Vagina (tissue), 2 donors: ENCODE data around the gene IL6R.

Source experiments
- POLR2AphosphoS5 ChIP-seq, 2 donors: sonication (generic); formaldehyde crosslinking; IDR thresholded peaks; one replicate each; pipeline ENCODE4 v1.9.0; 2017; ENCODE audit warnings: antibody characterized with exemption in 2 of 2, mild to moderate bottlenecking in 2 of 2, low read depth in 1 of 2; ENCODE audit not compliant: insufficient read depth in 1 of 2
- TF ChIP-seq, protein P1 (sequence below), 3 experiments: fragments of 450-650 bp in 2 of 3; fragments of 200-600 bp in 1 of 3; sonication (generic) in 1 of 3; IDR thresholded peaks; one replicate each; pipeline ENCODE4 v1.5.1; 2017 to 2019; ENCODE audit warnings: antibody characterized with exemption in 3 of 3, mild to moderate bottlenecking in 2 of 3, moderate library complexity in 2 of 3

- TF ChIP-seq, protein P1, sequence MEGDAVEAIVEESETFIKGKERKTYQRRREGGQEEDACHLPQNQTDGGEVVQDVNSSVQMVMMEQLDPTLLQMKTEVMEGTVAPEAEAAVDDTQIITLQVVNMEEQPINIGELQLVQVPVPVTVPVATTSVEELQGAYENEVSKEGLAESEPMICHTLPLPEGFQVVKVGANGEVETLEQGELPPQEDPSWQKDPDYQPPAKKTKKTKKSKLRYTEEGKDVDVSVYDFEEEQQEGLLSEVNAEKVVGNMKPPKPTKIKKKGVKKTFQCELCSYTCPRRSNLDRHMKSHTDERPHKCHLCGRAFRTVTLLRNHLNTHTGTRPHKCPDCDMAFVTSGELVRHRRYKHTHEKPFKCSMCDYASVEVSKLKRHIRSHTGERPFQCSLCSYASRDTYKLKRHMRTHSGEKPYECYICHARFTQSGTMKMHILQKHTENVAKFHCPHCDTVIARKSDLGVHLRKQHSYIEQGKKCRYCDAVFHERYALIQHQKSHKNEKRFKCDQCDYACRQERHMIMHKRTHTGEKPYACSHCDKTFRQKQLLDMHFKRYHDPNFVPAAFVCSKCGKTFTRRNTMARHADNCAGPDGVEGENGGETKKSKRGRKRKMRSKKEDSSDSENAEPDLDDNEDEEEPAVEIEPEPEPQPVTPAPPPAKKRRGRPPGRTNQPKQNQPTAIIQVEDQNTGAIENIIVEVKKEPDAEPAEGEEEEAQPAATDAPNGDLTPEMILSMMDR (IDR thresholded peaks at IDR 0.05) = no peak
- TF ChIP-seq POLR2AphosphoS5 (IDR thresholded peaks at IDR 0.05; ENCODE audit: insufficient read depth in 1 of 2, low read depth in 1 of 2) = no peak
These were observed 63.5 kb downstream of the IL6R start for GRCh38 chr1:154468535-154469250.
